WTC11 (cell line): ENCODE measurements around the gene UBD. TPM values are rescaled to one million over a fixed set of nuclear protein-coding genes. Genes with fewer than 3 reads are reported as not detected.

Experiments
- ATAC-seq: fragments of 200-7000 bp; cut with Tn5 transposase; 2 replicates; pipeline ENCODE4 v1.10.0; 2021; ENCODE audit warnings: mild to moderate bottlenecking, moderate library complexity
- Bru-seq: library from RNA; stranded (reverse); fragments of 400-500 nt; gene quantifications from one replicate; lab custom pipeline; 2021; lab: Mats Ljungman, UMichigan
- CTCF ChIA-PET: fragments of 300-600 bp; sonication (Branson Sonifier 250); formaldehyde crosslinking; loops from one replicate; lab custom pipeline; 2021; ENCODE audit warnings: antibody characterized with exemption; lab: Charles Lee
- POLR2A ChIA-PET: fragments of 350-600 bp; sonication (Branson Sonifier 250); formaldehyde crosslinking; loops from one replicate; lab custom pipeline; 2021; ENCODE audit warnings: antibody characterized with exemption; lab: Charles Lee
- DNase-seq: peaks from one replicate; pipeline ENCODE4 v3.0.0; 2021; ENCODE audit warnings: low spot score
- H3K27ac Mint-ChIP-seq: 2 replicates; pipeline ENCODE4 v1.8.0; 2021; ENCODE audit warnings: mixed read lengths
- H3K27me3 Mint-ChIP-seq: 2 replicates; pipeline ENCODE4 v1.8.0; 2021; ENCODE audit warnings: low read depth, mild to moderate bottlenecking, moderate library complexity, mixed read lengths
- H3K36me3 Mint-ChIP-seq: 2 replicates; pipeline ENCODE4 v1.8.0; 2021; ENCODE audit warnings: mixed read lengths
- H3K4me1 Mint-ChIP-seq: 2 replicates; pipeline ENCODE4 v1.8.0; 2022; ENCODE audit warnings: mixed read lengths
- H3K4me3 Mint-ChIP-seq: 2 replicates; pipeline ENCODE4 v1.8.0; 2021; ENCODE audit warnings: mild to moderate bottlenecking, moderate library complexity, mixed read lengths
- H3K9me3 Mint-ChIP-seq: 2 replicates; pipeline ENCODE4 v1.8.0; 2021; ENCODE audit warnings: mixed read lengths
- ATF3 ChIP-seq: sonication (generic); formaldehyde crosslinking; conservative IDR thresholded peaks from 2 replicates; pipeline ENCODE4 v1.8.1; 2022; ENCODE audit warnings: mild to moderate bottlenecking, missing genetic modification reagents
- FOXK1 ChIP-seq: sonication (generic); formaldehyde crosslinking; IDR thresholded peaks from 2 replicates; pipeline ENCODE4 v1.8.0; 2022; ENCODE audit warnings: mild to moderate bottlenecking, moderate library complexity, missing genetic modification reagents
- GABPB1 ChIP-seq: sonication (generic); formaldehyde crosslinking; IDR thresholded peaks from 2 replicates; pipeline ENCODE4 v1.8.1; 2023; ENCODE audit warnings: mild to moderate bottlenecking, missing genetic modification reagents
- GTF2I ChIP-seq: fragments of 250-450 bp; sonication (Bioruptor Pico); conservative IDR thresholded peaks from 2 replicates; pipeline ENCODE4 v1.4.0; 2021; ENCODE audit warnings: mild to moderate bottlenecking
- IRF1 ChIP-seq: sonication (generic); formaldehyde crosslinking; IDR thresholded peaks from 2 replicates; pipeline ENCODE4 v1.8.0; 2023; ENCODE audit warnings: missing genetic modification reagents
- IRF2 ChIP-seq: sonication (generic); formaldehyde crosslinking; IDR thresholded peaks from 2 replicates; pipeline ENCODE4 v1.8.0; 2022; ENCODE audit warnings: low read depth, missing genetic modification reagents, borderline replicate concordance
- NR1H2 ChIP-seq: sonication (generic); formaldehyde crosslinking; IDR thresholded peaks from 2 replicates; pipeline ENCODE4 v1.9.0; 2021; ENCODE audit warnings: mild to moderate bottlenecking, moderate library complexity, missing genetic modification reagents
- NR3C1 ChIP-seq: sonication (generic); formaldehyde crosslinking; conservative IDR thresholded peaks from 2 replicates; pipeline ENCODE4 v1.8.1; 2023; ENCODE audit warnings: low read depth, mild to moderate bottlenecking, missing genetic modification reagents
- SP1 ChIP-seq: sonication (generic); formaldehyde crosslinking; conservative IDR thresholded peaks from 2 replicates; pipeline ENCODE4 v1.8.1; 2022; ENCODE audit warnings: missing genetic modification reagents
- TEAD4 ChIP-seq: sonication (generic); formaldehyde crosslinking; IDR thresholded peaks from 2 replicates; pipeline ENCODE4 v1.8.0; 2022; ENCODE audit warnings: mild to moderate bottlenecking, missing genetic modification reagents
- ZBTB43 ChIP-seq: sonication (generic); formaldehyde crosslinking; IDR thresholded peaks from 2 replicates; pipeline ENCODE4 v1.8.1; 2023; ENCODE audit warnings: mild to moderate bottlenecking, missing genetic modification reagents
- ZNF396 ChIP-seq: fragments of 250-450 bp; sonication (Bioruptor Pico); IDR thresholded peaks from 2 replicates; pipeline ENCODE4 v1.8.0; 2021; ENCODE audit warnings: mild to moderate bottlenecking, moderate library complexity, borderline replicate concordance
- ZNF423 ChIP-seq: fragments of 250-450 bp; sonication (Bioruptor Pico); IDR thresholded peaks from 2 replicates; pipeline ENCODE4 v2.1.2; 2022; ENCODE audit warnings: mild to moderate bottlenecking, moderate library complexity
- ZNF532 ChIP-seq: fragments of 250-450 bp; sonication (Bioruptor Pico); IDR thresholded peaks from 2 replicates; pipeline ENCODE4 v1.9.0; 2021; ENCODE audit warnings: mild to moderate bottlenecking, borderline replicate concordance
- ZSCAN18 ChIP-seq: fragments of 250-450 bp; sonication (Bioruptor Pico); IDR thresholded peaks from 2 replicates; pipeline ENCODE4 v2.1.2; 2022; ENCODE audit warnings: mild to moderate bottlenecking, moderate library complexity
- long read RNA-seq, 3 experiments: library from RNA in 1 of 3; library from capped mRNA in 1 of 3; library from polyadenylated mRNA in 1 of 3; unstranded in 2 of 3; stranded (forward) in 1 of 3; transcript quantifications; one replicate each; pipeline ENCODE4 v2.0.0, GENCODE V29; 2021
- total RNA-seq: library from RNA; stranded (reverse); gene quantifications from 3 replicates; pipeline ENCODE4 v1.2.3, GENCODE V29; 2021

Gene UBD
- total RNA-seq (0.15 TPM in 1 of 3 replicates, not detected in the others), Bru-seq, nascent RNA (not detected)
- long read RNA-seq, experiment 1, result 0 reads
- long read RNA-seq, experiment 2, result 0 reads
- long read RNA-seq, experiment 3, result 0 reads

GRCh38 chr6:29559524-29560287, at the start of gene UBD:
UBD (minus strand) TSS chr6:29559732; CDS start chr6:29559701, 31 bp downstream.
- Mint-ChIP-seq H3K27me3 (peaks cover 87% of the 10 kb centered on the region), H3K27ac (no peak within 1 kb of the TSS)

GRCh38 chr6:29608131-29608530, 48.6 kb upstream of the UBD start:
- ChIA-PET POLR2A (no interaction called here), CTCF (no interaction called here)
- no peak for ATAC-seq
- Mint-ChIP-seq H3K9me3 (no peaks in the 10 kb centered on the region), H3K27me3 (no peaks in the 10 kb centered on the region), H3K4me1 (peaks cover 10% of the 10 kb centered on the region), H3K27ac (peak overlapping the region; percentile 29; the same call in 1 of the 2 replicates), H3K36me3 (peaks cover 86% of the 10 kb centered on the region), H3K4me3 (no peak overlapping the region)
- no peak for TF ChIP-seq IRF1 (CRISPR knock-in tag)
- TF ChIP-seq ZNF423, result no peak
- no peak for TF ChIP-seq GTF2I (CRISPR knock-in tag)
- no peak for TF ChIP-seq ZBTB43
- TF ChIP-seq IRF2 (CRISPR knock-in tag), result no peak
- no peak for DNase-seq

More at GRCh38 chr6:29559524-29560287, at the start of gene UBD:
- ChIA-PET POLR2A (no interaction called here), CTCF (no interaction called here)
- Mint-ChIP-seq H3K4me1 (peaks cover 33% of the 10 kb centered on the region), H3K9me3 (no peaks in the 10 kb centered on the region), H3K4me3 (no peak within 1 kb of the TSS), H3K36me3 (peaks cover 3% of the 10 kb centered on the region; the same call in 1 of the 2 replicates)
- no peak for DNase-seq
- ATAC-seq, result no peak
- no peak for TF ChIP-seq SP1 (CRISPR knock-in tag)
- TF ChIP-seq GABPB1 (CRISPR knock-in tag), result peak; percentile 25; the same call in 1 of the 2 replicates

- ChIA-PET CTCF (interaction anchor here (0.5 to 2.1 kb wide), 6 partner anchors 14 to 227 kb away, joined by 3 to 11 read pairs (median 8); no protein-coding TSS in a partner anchor), POLR2A (no interaction called here)
- no peak for TF ChIP-seq ATF3
- no peak for TF ChIP-seq GTF2I (CRISPR knock-in tag)
- no peak for TF ChIP-seq ZNF532
- no peak for TF ChIP-seq NR1H2 (CRISPR knock-in tag)
- TF ChIP-seq ZSCAN18, result no peak
- TF ChIP-seq FOXK1 (CRISPR knock-in tag), result no peak
- TF ChIP-seq ZNF396 (CRISPR knock-in tag), result no peak
- TF ChIP-seq TEAD4, result no peak
- TF ChIP-seq NR3C1 (CRISPR knock-in tag), result no peak
- Mint-ChIP-seq H3K27me3 (no peaks in the 10 kb centered on the region), H3K4me1 (peaks cover 15% of the 10 kb centered on the region), H3K36me3 (peaks cover 86% of the 10 kb centered on the region), H3K4me3 (no peak overlapping the region), H3K9me3 (no peaks in the 10 kb centered on the region), H3K27ac (no peak overlapping the region; the same call in 1 of the 2 replicates)
- ATAC-seq, result no peak
- DNase-seq, result no peak
Observed at GRCh38 chr6:29603930-29604329, 44.4 kb upstream of the UBD start.
